ENCODE results near the gene ZNF723. TPM values are rescaled to one million over a fixed set of nuclear protein-coding genes. Genes with fewer than 3 reads are reported as not detected.
A peak's percentile ranks its signal among the peaks of the same experiment; 100 is the strongest.

ZNF723 gene
- total and polyA plus RNA-seq, 2 of the 13 experiments (the other 11 are each of a cell fraction or from before 2014, with no cell fraction given): not detected

DNA sequence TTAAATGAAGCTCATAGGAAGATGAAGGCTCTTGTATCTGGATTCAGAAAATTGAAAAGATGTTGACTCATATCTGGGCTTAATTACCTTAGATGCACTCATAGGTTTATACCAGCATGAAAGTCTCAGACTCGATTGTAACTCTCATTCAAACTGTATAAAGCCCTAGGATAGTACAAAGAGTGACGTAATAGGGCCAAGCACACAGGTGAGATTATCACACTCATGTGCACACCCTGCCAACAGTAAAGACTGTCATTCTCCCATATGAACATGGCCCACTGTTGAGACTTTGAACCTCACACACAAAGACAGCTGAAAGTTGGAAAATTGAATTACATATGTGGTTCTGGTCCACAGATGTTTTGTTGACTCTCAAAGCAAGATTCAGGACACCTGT, 18.0 kb upstream of the ZNF723 start:
- Histone ChIP-seq H3K79me2 (ENCODE audit: insufficient read depth, low read length) (no peaks in the 10 kb centered on the region), H3K9me3 (ENCODE audit: low read length) (peaks cover 100% of the 10 kb centered on the region), H2AFZ (ENCODE audit: low read length) (no peak overlapping the region), H3K9ac (ENCODE audit: insufficient read depth, low read depth, low read length) (no peak overlapping the region), H3K4me3 (replicated peaks in 1 of 3; ENCODE audit: insufficient read depth in 1 of 3, low read depth in 2 of 3, low read length in 3 of 3) (no peak overlapping the region), H4K20me1 (ENCODE audit: insufficient read depth, low read length) (no peaks in the 10 kb centered on the region), H3K4me1 (ENCODE audit: insufficient read depth, low read length) (no peaks in the 10 kb centered on the region), H3K4me2 (ENCODE audit: low read depth, low read length) (no peak overlapping the region), H3K27ac (ENCODE audit: extremely low read length, insufficient read depth, low read length) (no peak overlapping the region), H3K27me3 (ENCODE audit: control insufficient read depth in 1 of 2, insufficient read depth in 2 of 2, low read length in 2 of 2) (no peaks in the 10 kb centered on the region), H3K36me3 (replicated peaks in 1 of 2; ENCODE audit: control insufficient read depth in 1 of 2, insufficient read depth in 2 of 2, low read length in 2 of 2) (no peaks in the 10 kb centered on the region)
- WGBS (ENCODE audit: low lambda C conversion rate): 0% methylated on average over 1 of the region's 2 CpGs
- in situ Hi-C loops (cut with HindIII; ENCODE audit: extremely low pct_ligation_motif_present, low pct_unique_long_range_greater_than_20kb) (no loop called here), intact Hi-C loops (cut with micrococcal nuclease; ENCODE audit: unreplicated experiment) (no loop called here)
- ATAC-seq (no peak), FAIRE-seq (no peak), DNase-seq (ENCODE audit: low spot score) (no peak)
- TF ChIP-seq ATF7 (IDR thresholded peaks at IDR 0.05) (peak; percentile 59), ATF7 (CRISPR knock-in tag; IDR thresholded peaks at IDR 0.05) (no peak), PHF5A (CRISPR knock-in tag; IDR thresholded peaks at IDR 0.05; ENCODE audit: low read depth, unreplicated experiment) (no peak), KAT8 (CRISPR knock-in tag; IDR thresholded peaks at IDR 0.05) (no peak), CREB1 (IDR thresholded peaks at IDR 0.05) (peak; percentile 68), CREB1 (CRISPR knock-in tag; IDR thresholded peaks at IDR 0.05) (no peak)
- ChIA-PET CTCF (ENCODE audit: low intra/inter-chr PET ratio, low total read pairs) (no interaction called here), POLR2A (no interaction called here)
- BruUV-seq (replicated peaks): no TSS peak

DNA sequence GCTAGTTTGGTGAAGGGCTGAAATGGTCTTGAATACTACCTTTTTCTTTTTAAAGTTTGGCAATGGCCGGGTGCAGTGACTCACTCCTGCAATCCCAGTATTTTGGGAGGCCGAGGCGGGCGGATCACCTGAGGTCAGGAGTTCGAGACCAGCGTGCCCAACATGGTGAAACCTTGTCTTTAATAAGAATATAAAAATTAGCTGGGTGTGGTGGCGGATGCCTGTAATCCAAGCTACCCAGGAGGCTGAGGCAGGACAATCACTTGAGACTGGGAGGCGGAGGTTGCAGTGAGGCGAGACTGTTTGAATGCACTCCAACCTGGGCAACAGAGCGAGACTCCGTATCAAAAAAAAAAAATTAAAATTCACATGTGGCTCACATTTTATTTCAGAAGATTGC, 880 bp upstream of the ZNF723 start:
- DNase-seq (ENCODE audit: low spot score) (no peak), FAIRE-seq (no peak), ATAC-seq (no peak)
- H3K4me1 ChIP-seq (ENCODE audit: insufficient read depth, low read length): no peaks in the 10 kb centered on the region
- H4K20me1 ChIP-seq (ENCODE audit: insufficient read depth, low read length): no peaks in the 10 kb centered on the region
- H3K27ac ChIP-seq (ENCODE audit: extremely low read length, insufficient read depth, low read length): no peak overlapping the region
- peaks cover 94% of the 10 kb centered on the region for H3K9me3 ChIP-seq (ENCODE audit: low read length)
- H2AFZ ChIP-seq (ENCODE audit: low read length): no peak overlapping the region
- no peak overlapping the region for H3K4me2 ChIP-seq (ENCODE audit: low read depth, low read length)
- no TSS peak for BruUV-seq (replicated peaks)
- no peak overlapping the region for H3K4me3 ChIP-seq (replicated peaks in 1 of 3; ENCODE audit: insufficient read depth in 1 of 3, low read depth in 2 of 3, low read length in 3 of 3)
- ChIA-PET CTCF (ENCODE audit: low intra/inter-chr PET ratio, low total read pairs) (no interaction called here), POLR2A (no interaction called here)
- H3K9ac ChIP-seq (ENCODE audit: insufficient read depth, low read depth, low read length): no peak overlapping the region
- intact Hi-C loops (cut with micrococcal nuclease; ENCODE audit: unreplicated experiment): no loop called here
- H3K27me3 ChIP-seq (ENCODE audit: control insufficient read depth in 1 of 2, insufficient read depth in 2 of 2, low read length in 2 of 2): no peaks in the 10 kb centered on the region
- in situ Hi-C loops (cut with HindIII; ENCODE audit: extremely low pct_ligation_motif_present, low pct_unique_long_range_greater_than_20kb): no loop called here
- WGBS (ENCODE audit: low lambda C conversion rate): 77% methylated on average over 5 of the region's 11 CpGs
- H3K79me2 ChIP-seq (ENCODE audit: insufficient read depth, low read length): no peaks in the 10 kb centered on the region
- H3K36me3 ChIP-seq (replicated peaks in 1 of 2; ENCODE audit: control insufficient read depth in 1 of 2, insufficient read depth in 2 of 2, low read length in 2 of 2): no peaks in the 10 kb centered on the region
- TF ChIP-seq RNF2 (conservative IDR thresholded peaks at IDR 0.05; ENCODE audit: low read depth) (no peak), ZNF431 (CRISPR knock-in tag; IDR thresholded peaks at IDR 0.05; ENCODE audit: borderline replicate concordance, low read depth) (no peak), KDM1A (CRISPR knock-in tag; IDR thresholded peaks at IDR 0.05) (no peak), ZNF484 (CRISPR knock-in tag; IDR thresholded peaks at IDR 0.05; ENCODE audit: borderline replicate concordance, low read depth) (no peak), ZNF232 (CRISPR knock-in tag; IDR thresholded peaks at IDR 0.05; ENCODE audit: borderline replicate concordance) (no peak), ZNF552 (CRISPR knock-in tag; IDR thresholded peaks at IDR 0.05; ENCODE audit: borderline replicate concordance) (no peak), ZSCAN31 (CRISPR knock-in tag; IDR thresholded peaks at IDR 0.05; ENCODE audit: low read depth) (no peak)
- TF ChIP-seq, protein P1, sequence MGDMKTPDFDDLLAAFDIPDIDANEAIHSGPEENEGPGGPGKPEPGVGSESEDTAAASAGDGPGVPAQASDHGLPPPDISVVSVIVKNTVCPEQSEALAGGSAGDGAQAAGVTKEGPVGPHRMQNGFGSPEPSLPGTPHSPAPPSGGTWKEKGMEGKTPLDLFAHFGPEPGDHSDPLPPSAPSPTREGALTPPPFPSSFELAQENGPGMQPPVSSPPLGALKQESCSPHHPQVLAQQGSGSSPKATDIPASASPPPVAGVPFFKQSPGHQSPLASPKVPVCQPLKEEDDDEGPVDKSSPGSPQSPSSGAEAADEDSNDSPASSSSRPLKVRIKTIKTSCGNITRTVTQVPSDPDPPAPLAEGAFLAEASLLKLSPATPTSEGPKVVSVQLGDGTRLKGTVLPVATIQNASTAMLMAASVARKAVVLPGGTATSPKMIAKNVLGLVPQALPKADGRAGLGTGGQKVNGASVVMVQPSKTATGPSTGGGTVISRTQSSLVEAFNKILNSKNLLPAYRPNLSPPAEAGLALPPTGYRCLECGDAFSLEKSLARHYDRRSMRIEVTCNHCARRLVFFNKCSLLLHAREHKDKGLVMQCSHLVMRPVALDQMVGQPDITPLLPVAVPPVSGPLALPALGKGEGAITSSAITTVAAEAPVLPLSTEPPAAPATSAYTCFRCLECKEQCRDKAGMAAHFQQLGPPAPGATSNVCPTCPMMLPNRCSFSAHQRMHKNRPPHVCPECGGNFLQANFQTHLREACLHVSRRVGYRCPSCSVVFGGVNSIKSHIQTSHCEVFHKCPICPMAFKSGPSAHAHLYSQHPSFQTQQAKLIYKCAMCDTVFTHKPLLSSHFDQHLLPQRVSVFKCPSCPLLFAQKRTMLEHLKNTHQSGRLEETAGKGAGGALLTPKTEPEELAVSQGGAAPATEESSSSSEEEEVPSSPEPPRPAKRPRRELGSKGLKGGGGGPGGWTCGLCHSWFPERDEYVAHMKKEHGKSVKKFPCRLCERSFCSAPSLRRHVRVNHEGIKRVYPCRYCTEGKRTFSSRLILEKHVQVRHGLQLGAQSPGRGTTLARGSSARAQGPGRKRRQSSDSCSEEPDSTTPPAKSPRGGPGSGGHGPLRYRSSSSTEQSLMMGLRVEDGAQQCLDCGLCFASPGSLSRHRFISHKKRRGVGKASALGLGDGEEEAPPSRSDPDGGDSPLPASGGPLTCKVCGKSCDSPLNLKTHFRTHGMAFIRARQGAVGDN (CRISPR knock-in tag; IDR thresholded peaks at IDR 0.05): no peak
- TF ChIP-seq, protein P2, sequence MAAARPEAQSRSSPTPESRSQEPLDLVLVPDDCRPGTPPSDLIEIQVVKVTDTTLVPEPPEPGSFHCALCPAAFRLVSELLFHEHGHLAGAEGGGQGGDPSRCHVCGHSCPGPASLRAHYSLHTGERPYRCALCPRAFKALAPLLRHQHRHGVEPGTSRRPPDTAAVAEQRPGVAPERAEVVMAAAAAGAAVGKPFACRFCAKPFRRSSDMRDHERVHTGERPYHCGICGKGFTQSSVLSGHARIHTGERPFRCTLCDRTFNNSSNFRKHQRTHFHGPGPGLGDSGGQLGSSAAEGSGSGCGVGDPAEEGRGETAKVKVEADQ (CRISPR knock-in tag; IDR thresholded peaks at IDR 0.05; ENCODE audit: borderline replicate concordance): no peak

All from HepG2 (cell line).